Endodermal cell (in vitro differentiated cells): ENCODE measurements around the gene P2RY2. TPM values are rescaled to one million over a fixed set of nuclear protein-coding genes. Genes with fewer than 3 reads are reported as not detected.

ENCODE experiments used
- DNase-seq: peaks from one replicate; pipeline ENCODE4 v3.0.0-alpha.2; 2017
- H3K27ac ChIP-seq: 2 replicates; pipeline ENCODE4 v1.5.1; 2013; ENCODE audit warnings: mild to moderate bottlenecking, low read depth, low read length, moderate library complexity
- H3K27me3 ChIP-seq: 2 replicates; pipeline ENCODE4 v1.6.1; 2013; ENCODE audit warnings: mild to moderate bottlenecking, low read length, moderate library complexity; ENCODE audit not compliant: insufficient read depth, control insufficient read depth, poor library complexity, severe bottlenecking
- H3K36me3 ChIP-seq: 2 replicates; pipeline ENCODE4 v1.7.0; 2013; ENCODE audit warnings: mild to moderate bottlenecking, low read length, moderate library complexity; ENCODE audit not compliant: control insufficient read depth, insufficient read depth
- H3K4me1 ChIP-seq: one replicate; pipeline ENCODE4 v1.7.0; 2013; ENCODE audit warnings: low read length; ENCODE audit not compliant: control insufficient read depth, insufficient read depth
- H3K4me3 ChIP-seq: 2 replicates; pipeline ENCODE4 v1.5.1; 2013; ENCODE audit warnings: mild to moderate bottlenecking, low read length, moderate library complexity
- H3K9ac ChIP-seq: 2 replicates; pipeline ENCODE4 v1.6.1; 2013; ENCODE audit warnings: mild to moderate bottlenecking, low read length, moderate library complexity; ENCODE audit not compliant: poor library complexity, severe bottlenecking; ENCODE audit errors: extremely low read depth
- H3K9me3 ChIP-seq: 2 replicates; pipeline ENCODE4 v1.6.1; 2013; ENCODE audit warnings: mild to moderate bottlenecking, low read length, moderate library complexity; ENCODE audit not compliant: control insufficient read depth
- H3K27ac Mint-ChIP-seq: 2 replicates; pipeline ENCODE4 v1.8.0; 2020; ENCODE audit warnings: mixed read lengths
- H3K27me3 Mint-ChIP-seq: 2 replicates; pipeline ENCODE4 v1.8.0; 2021; ENCODE audit warnings: mild to moderate bottlenecking, mixed read lengths; ENCODE audit not compliant: insufficient read depth
- H3K36me3 Mint-ChIP-seq: 2 replicates; pipeline ENCODE4 v1.8.0; 2020; ENCODE audit warnings: low read depth, mixed read lengths
- H3K4me1 Mint-ChIP-seq: 2 replicates; pipeline ENCODE4 v1.8.0; 2020; ENCODE audit warnings: mixed read lengths
- H3K4me3 Mint-ChIP-seq: 2 replicates; pipeline ENCODE4 v1.8.0; 2020; ENCODE audit warnings: mild to moderate bottlenecking, moderate library complexity, mixed read lengths
- H3K9me3 Mint-ChIP-seq: 2 replicates; pipeline ENCODE4 v1.8.0; 2020; ENCODE audit warnings: mild to moderate bottlenecking, mixed read lengths
- WGBS, 2 experiments: methylation state at CpG; one replicate each; pipeline versions ENCODE4 v1.1.5 to v1.1.7; 2013; ENCODE audit warnings: missing lambda C conversion rate in 2 of 2, mixed read lengths in 1 of 2; ENCODE audit not compliant: insufficient coverage in 1 of 2, insufficient read length in 1 of 2; 5-methylcytosine and 5-hydroxymethylcytosine counted together
- total RNA-seq, 2 donors: library from RNA; stranded (reverse); fragmentation: NEBNext Ultra II Directional in 1 of 2; extraction: Animal tissue kit (Norgen Biotek cat#: 25700) in 1 of 2; gene quantifications; 2 replicates in 1 of 2; 3 replicates in 1 of 2; pipeline ENCODE4 v1.2.1, GENCODE V29; 2021
- TF ChIP-seq, protein P1 (sequence below): fragments of 200-600 bp; sonication (generic); conservative IDR thresholded peaks from 2 replicates; pipeline ENCODE4 v1.5.0; 2021; ENCODE audit warnings: antibody characterized with exemption, mild to moderate bottlenecking

The P2RY2 gene
- total RNA-seq, 2 donors from 2014 or later = 0.60 to 0.62 TPM

DNA sequence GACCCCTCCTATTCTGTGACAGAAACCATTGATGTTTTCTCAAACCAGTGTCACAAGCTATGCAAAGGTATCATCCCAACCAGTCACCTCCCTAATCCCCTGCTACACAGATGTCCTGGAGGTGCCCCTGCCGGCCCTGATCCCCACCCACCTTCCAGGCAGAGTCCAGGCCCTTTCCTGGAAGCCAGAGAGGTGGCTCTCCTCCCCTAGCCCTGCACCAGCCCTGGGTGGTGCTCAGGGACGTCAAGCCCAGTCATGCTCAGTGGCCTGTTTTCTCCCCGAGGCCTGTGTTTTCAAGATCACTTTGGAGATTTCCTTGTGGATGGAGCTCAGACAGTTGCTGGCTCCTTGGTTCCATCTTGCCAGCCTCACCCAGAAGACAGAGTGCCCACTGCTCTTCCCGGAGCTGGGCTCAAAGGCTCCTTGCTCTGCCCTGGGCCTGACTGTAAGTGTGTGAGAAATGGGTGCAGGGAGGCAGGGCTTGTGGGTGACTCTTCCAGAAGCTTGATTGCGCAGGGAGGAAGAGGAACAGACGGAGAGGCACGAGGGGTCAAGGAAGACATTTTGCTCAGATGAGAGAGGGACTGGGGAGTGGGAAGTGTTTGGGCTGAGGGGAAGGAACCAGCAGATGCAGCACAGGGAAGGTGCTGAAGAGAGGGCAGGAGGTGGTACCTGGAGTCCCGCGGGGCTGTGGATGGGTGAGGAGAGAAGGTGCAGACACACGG lies 65.4 kb downstream of the P2RY2 start:
- H3K36me3 ChIP-seq = no peaks in the 10 kb centered on the region
- no peak overlapping the region for H3K27ac ChIP-seq
- Mint-ChIP-seq H3K27me3 (peaks cover 5% of the 10 kb centered on the region), H3K9me3 (no peaks in the 10 kb centered on the region), H3K4me1 (no peaks in the 10 kb centered on the region), H3K4me3 (no peak overlapping the region), H3K36me3 (no peaks in the 10 kb centered on the region), H3K27ac (no peak overlapping the region)
- H3K27me3 ChIP-seq = no peaks in the 10 kb centered on the region
- H3K4me3 ChIP-seq = no peak overlapping the region
- no peaks in the 10 kb centered on the region for H3K9me3 ChIP-seq
- 85% methylated on average over 8 to 10 of the region's 10 CpGs for WGBS, 2 experiments
- H3K9ac ChIP-seq = no peak overlapping the region
- H3K4me1 ChIP-seq = no peaks in the 10 kb centered on the region
- TF ChIP-seq, protein P1, sequence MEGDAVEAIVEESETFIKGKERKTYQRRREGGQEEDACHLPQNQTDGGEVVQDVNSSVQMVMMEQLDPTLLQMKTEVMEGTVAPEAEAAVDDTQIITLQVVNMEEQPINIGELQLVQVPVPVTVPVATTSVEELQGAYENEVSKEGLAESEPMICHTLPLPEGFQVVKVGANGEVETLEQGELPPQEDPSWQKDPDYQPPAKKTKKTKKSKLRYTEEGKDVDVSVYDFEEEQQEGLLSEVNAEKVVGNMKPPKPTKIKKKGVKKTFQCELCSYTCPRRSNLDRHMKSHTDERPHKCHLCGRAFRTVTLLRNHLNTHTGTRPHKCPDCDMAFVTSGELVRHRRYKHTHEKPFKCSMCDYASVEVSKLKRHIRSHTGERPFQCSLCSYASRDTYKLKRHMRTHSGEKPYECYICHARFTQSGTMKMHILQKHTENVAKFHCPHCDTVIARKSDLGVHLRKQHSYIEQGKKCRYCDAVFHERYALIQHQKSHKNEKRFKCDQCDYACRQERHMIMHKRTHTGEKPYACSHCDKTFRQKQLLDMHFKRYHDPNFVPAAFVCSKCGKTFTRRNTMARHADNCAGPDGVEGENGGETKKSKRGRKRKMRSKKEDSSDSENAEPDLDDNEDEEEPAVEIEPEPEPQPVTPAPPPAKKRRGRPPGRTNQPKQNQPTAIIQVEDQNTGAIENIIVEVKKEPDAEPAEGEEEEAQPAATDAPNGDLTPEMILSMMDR = no peak
- DNase-seq = no peak

DNA sequence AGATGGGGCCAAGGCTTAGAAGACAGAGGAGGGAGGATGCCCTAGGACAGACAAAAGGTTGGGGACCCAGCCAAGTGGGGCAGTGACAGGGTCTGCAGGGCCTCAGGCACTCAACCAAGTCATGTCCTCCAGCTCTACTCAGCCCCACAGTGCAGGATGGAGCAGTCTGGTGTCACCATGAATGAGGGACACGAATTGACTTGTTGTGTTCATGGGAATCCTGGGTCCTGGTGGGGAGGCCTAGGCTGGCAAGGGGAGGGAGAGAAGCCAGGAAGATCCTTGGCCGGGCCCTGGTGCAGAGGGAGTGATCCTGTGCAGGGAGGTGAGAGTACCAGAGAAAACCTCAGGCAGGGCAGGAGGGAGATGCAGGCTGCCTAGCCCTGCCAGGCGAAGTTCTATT lies 66.0 kb downstream of the P2RY2 start:
- H3K27ac ChIP-seq = no peak overlapping the region
- H3K36me3 ChIP-seq = no peaks in the 10 kb centered on the region
- H3K4me1 Mint-ChIP-seq = peaks cover 2% of the 10 kb centered on the region
- no peak overlapping the region for H3K4me3 ChIP-seq
- no peak overlapping the region for H3K27ac Mint-ChIP-seq
- no peaks in the 10 kb centered on the region for H3K4me1 ChIP-seq
- TF ChIP-seq, protein P1 = no peak
- no peak overlapping the region for H3K4me3 Mint-ChIP-seq
- H3K27me3 Mint-ChIP-seq = peaks cover 5% of the 10 kb centered on the region
- H3K36me3 Mint-ChIP-seq = no peaks in the 10 kb centered on the region
- H3K27me3 ChIP-seq = no peaks in the 10 kb centered on the region
- WGBS, 2 experiments = 79% methylated on average over 3 of the region's 3 CpGs; no CpG with 5 or more reads in 1 of the 2 experiments
- H3K9ac ChIP-seq = no peak overlapping the region
- no peaks in the 10 kb centered on the region for H3K9me3 ChIP-seq
- no peaks in the 10 kb centered on the region for H3K9me3 Mint-ChIP-seq
- no peak for DNase-seq

DNA sequence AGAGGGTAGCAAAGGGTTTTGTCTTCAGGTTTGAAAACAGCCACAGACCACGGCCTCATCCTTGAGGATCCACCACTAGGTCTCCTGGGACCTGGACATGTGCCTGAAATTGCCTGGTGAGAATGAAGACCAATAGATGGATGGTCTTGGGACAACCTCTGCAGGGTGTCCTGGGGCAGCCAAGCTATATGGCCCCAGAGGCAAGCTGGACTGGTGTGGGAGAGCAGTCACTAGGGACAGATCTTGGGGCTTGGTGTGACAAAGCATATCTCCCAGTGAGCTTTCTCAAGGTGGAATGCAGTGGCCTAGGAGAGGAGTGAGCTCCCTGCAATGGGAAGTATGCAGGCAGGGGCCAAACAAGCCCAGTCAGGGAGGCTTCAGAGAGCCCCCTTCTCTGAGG lies 67.6 kb downstream of the P2RY2 start:
- H3K4me1 Mint-ChIP-seq = peaks cover 5% of the 10 kb centered on the region

More for the DNA sequence above, 67.6 kb downstream of the P2RY2 start:
- Histone ChIP-seq H3K9ac (no peak overlapping the region), H3K27me3 (no peaks in the 10 kb centered on the region), H3K9me3 (no peaks in the 10 kb centered on the region), H3K36me3 (no peaks in the 10 kb centered on the region), H3K4me3 (no peak overlapping the region), H3K4me1 (no peaks in the 10 kb centered on the region), H3K27ac (no peak overlapping the region)
- WGBS, 2 experiments = 97 to 100% methylated on average over 1 of the region's 1 CpG
- Mint-ChIP-seq H3K9me3 (no peaks in the 10 kb centered on the region), H3K36me3 (no peaks in the 10 kb centered on the region), H3K4me3 (no peak overlapping the region), H3K27ac (no peak overlapping the region), H3K27me3 (peaks cover 3% of the 10 kb centered on the region)
- DNase-seq = no peak
- TF ChIP-seq, protein P1 = no peak

Other genes with a start within 250 kb of the P2RY2 start
- 10 to 100 TPM; 14.0 to 17.6 TPM for gene FCHSD2, start 76.0 kb upstream of the P2RY2 start, total RNA-seq
- gene P2RY6, start 54.1 kb downstream of the P2RY2 start, total RNA-seq = under 1 TPM; 0.31 to 0.37 TPM
- 10 to 100 TPM; 31.0 to 39.0 TPM for gene ARHGEF17, start 90.0 kb downstream of the P2RY2 start, total RNA-seq
- gene RELT, start 158.1 kb downstream of the P2RY2 start, total RNA-seq = 1 to 10 TPM; 6.9 to 8.9 TPM